ENCODE measurements around the gene LCN6.

- TF ChIP-seq ARNT (IDR thresholded peaks at IDR 0.05) (no peak), NFRKB (IDR thresholded peaks at IDR 0.05) (no peak), SUZ12 (IDR thresholded peaks at IDR 0.05) (no peak), BHLHE40 (IDR thresholded peaks at IDR 0.05; ENCODE audit: borderline replicate concordance) (no peak), ZNF384 (IDR thresholded peaks at IDR 0.05) (no peak), HDGF (IDR thresholded peaks at IDR 0.05; ENCODE audit: borderline replicate concordance) (no peak), ELF4 (IDR thresholded peaks at IDR 0.05) (no peak)
These were observed 38.7 kb downstream of the LCN6 start for GRCh38 chr9:136709454-136710109.
